HEK293 (cell line): Measurements from ENCODE around the gene C3orf33.

Experiments used
- CTCF ChIA-PET: fragments of 350-600 bp; formaldehyde crosslinking; extraction: SDS; loops from one replicate; lab custom pipeline; 2021; ENCODE audit warnings: antibody characterized with exemption; lab: Yijun Ruan, JAX
- POLR2A ChIA-PET: fragments of 300-600 bp; formaldehyde crosslinking; extraction: SDS; loops from one replicate; lab custom pipeline; 2020; ENCODE audit warnings: antibody characterized with exemption, inconsistent platforms; lab: Yijun Ruan, JAX
- H3K27ac ChIP-seq: fragments of 200-500 bp; sonication (Bioruptor generic); 2 replicates; pipeline ENCODE4 v1.5.1; 2014; ENCODE audit warnings: low read depth, low read length, control low read depth, inconsistent platforms; ENCODE audit errors: extremely low read depth
- H3K36me3 ChIP-seq, 2 experiments: fragments of 200-500 bp in 1 of 2; sonication (Bioruptor generic) in 1 of 2; 1 replicate in 1 of 2; 2 replicates in 1 of 2; pipeline ENCODE4 v1.5.1; 2014 to 2017; ENCODE audit warnings: inconsistent platforms in 2 of 2, low read length in 2 of 2; ENCODE audit not compliant: control insufficient read depth in 2 of 2, insufficient read depth in 1 of 2
- H3K4me1 ChIP-seq: fragments of 200-500 bp; sonication (Bioruptor generic); 2 replicates; pipeline ENCODE4 v1.5.1; 2014; ENCODE audit warnings: mild to moderate bottlenecking, low read length, inconsistent platforms; ENCODE audit not compliant: control insufficient read depth, insufficient read depth
- H3K4me3 ChIP-seq: 2 replicates; pipeline ENCODE4 v1.5.1; 2011; ENCODE audit warnings: low read depth, mild to moderate bottlenecking, control low read depth, low read length, moderate library complexity
- H3K9me3 ChIP-seq: fragments of 200-500 bp; sonication (Bioruptor generic); 2 replicates; pipeline ENCODE4 v1.5.1; 2014; ENCODE audit warnings: low read depth, low read length, inconsistent platforms; ENCODE audit not compliant: control insufficient read depth, insufficient read depth
- GLIS2 ChIP-seq: fragments of 450-650 bp; formaldehyde crosslinking; IDR thresholded peaks from 2 replicates; pipeline ENCODE4 v1.5.1; 2016; ENCODE audit warnings: missing biosample characterization, missing genetic modification characterization
- IKZF3 ChIP-seq: fragments of 450-650 bp; IDR thresholded peaks from 2 replicates; pipeline ENCODE4 v1.5.0; 2018; ENCODE audit warnings: missing biosample characterization, mild to moderate bottlenecking, missing genetic modification characterization, moderate library complexity
- TRIM28 ChIP-seq: IDR thresholded peaks from 2 replicates; pipeline ENCODE4 v1.6.1; 2011; ENCODE audit warnings: low read length, control low read depth, borderline replicate concordance
- ZBTB17 ChIP-seq: fragments of 450-650 bp; formaldehyde crosslinking; IDR thresholded peaks from 2 replicates; pipeline ENCODE4 v1.5.1; 2016; ENCODE audit warnings: missing biosample characterization, missing genetic modification characterization
- ZBTB20 ChIP-seq: fragments of 450-650 bp; formaldehyde crosslinking; IDR thresholded peaks from 2 replicates; pipeline ENCODE4 v1.5.1; 2016; ENCODE audit warnings: missing biosample characterization, missing genetic modification characterization
- ZBTB7A ChIP-seq: fragments of 450-650 bp; formaldehyde crosslinking; IDR thresholded peaks from 2 replicates; pipeline ENCODE4 v1.5.1; 2016; ENCODE audit warnings: low read depth, missing biosample characterization, missing genetic modification characterization
- ZBTB8A ChIP-seq: fragments of 450-650 bp; formaldehyde crosslinking; IDR thresholded peaks from 2 replicates; pipeline ENCODE4 v1.5.1; 2016; ENCODE audit warnings: missing biosample characterization, missing genetic modification characterization
- ZFHX2 ChIP-seq: fragments of 450-650 bp; formaldehyde crosslinking; conservative IDR thresholded peaks from 2 replicates; pipeline ENCODE4 v1.5.1; 2016; ENCODE audit warnings: missing biosample characterization, missing genetic modification characterization
- ZNF239 ChIP-seq: fragments of 450-650 bp; formaldehyde crosslinking; IDR thresholded peaks from 2 replicates; pipeline ENCODE4 v1.5.1; 2016; ENCODE audit warnings: missing biosample characterization, missing genetic modification characterization
- ZNF266 ChIP-seq: fragments of 450-650 bp; formaldehyde crosslinking; IDR thresholded peaks from 2 replicates; pipeline ENCODE4 v1.5.1; 2016; ENCODE audit warnings: missing biosample characterization, missing genetic modification characterization, low read depth
- ZNF341 ChIP-seq: fragments of 450-650 bp; formaldehyde crosslinking; IDR thresholded peaks from 2 replicates; pipeline ENCODE4; 2016; ENCODE audit warnings: low read depth, missing biosample characterization, missing genetic modification characterization
- ZNF610 ChIP-seq: fragments of 450-650 bp; formaldehyde crosslinking; IDR thresholded peaks from 2 replicates; pipeline ENCODE4 v1.5.1; 2016; ENCODE audit warnings: missing biosample characterization, missing genetic modification characterization, borderline replicate concordance
- TF ChIP-seq, protein P1 (sequence below): sonication (generic); formaldehyde crosslinking; IDR thresholded peaks from 2 replicates; pipeline ENCODE4 v1.8.1; 2022; ENCODE audit warnings: mild to moderate bottlenecking, moderate library complexity, missing genetic modification reagents
- TF ChIP-seq, protein P2 (sequence below): fragments of 450-650 bp; formaldehyde crosslinking; IDR thresholded peaks from 2 replicates; pipeline ENCODE4 v1.5.1; 2016; ENCODE audit warnings: missing biosample characterization, missing genetic modification characterization
- TF ChIP-seq, protein P3 (sequence below): fragments of 450-650 bp; formaldehyde crosslinking; IDR thresholded peaks from 2 replicates; pipeline ENCODE4 v1.5.1; 2016; ENCODE audit warnings: missing biosample characterization, missing genetic modification characterization
- TF ChIP-seq, protein P4 (sequence below): fragments of 450-650 bp; formaldehyde crosslinking; IDR thresholded peaks from 2 replicates; pipeline ENCODE4 v1.5.1; 2017; ENCODE audit warnings: missing biosample characterization, missing genetic modification characterization
- TF ChIP-seq, protein P5 (sequence below): fragments of 450-650 bp; formaldehyde crosslinking; optimal IDR thresholded peaks from 2 replicates; pipeline ENCODE3; 2016; ENCODE audit warnings: missing biosample characterization, mild to moderate bottlenecking, missing genetic modification characterization

C3orf33 gene

DNA sequence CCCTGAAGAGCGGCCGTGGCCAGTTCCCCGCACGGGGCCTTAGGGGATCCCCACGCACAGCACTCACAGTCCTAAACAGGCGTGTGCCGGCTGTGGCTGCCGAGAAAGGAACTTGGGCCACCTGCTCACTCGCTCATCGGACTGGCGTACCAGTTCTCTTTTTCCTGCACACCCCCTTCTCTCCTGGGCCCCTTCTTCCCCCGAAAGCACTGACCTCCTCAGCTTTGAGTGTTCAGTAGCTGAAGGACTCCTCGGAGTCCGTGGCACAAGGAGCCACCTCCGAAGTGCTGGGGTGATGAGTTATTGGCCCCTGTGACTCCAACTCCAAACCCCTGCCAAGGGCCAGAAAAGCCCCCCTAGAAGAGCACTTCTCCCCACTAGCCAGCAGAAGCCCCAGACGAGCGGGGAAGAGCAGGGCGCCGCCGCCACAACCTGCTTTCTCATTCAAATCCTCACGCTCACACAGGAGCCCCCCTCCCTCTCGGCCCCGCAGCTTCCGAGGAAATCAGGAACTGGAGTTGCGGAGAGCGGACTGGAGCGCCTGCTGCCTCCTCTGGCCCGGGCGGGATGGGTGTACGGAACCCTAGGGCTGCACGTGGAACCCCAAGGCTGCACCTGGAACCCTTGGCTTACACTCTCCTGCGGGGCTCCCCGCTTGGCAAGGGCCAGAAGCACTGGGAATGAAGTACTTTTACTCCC lies 61.3 kb downstream of the C3orf33 start, which contains the start of gene PLCH1 (continued):
- TF ChIP-seq, protein P1, sequence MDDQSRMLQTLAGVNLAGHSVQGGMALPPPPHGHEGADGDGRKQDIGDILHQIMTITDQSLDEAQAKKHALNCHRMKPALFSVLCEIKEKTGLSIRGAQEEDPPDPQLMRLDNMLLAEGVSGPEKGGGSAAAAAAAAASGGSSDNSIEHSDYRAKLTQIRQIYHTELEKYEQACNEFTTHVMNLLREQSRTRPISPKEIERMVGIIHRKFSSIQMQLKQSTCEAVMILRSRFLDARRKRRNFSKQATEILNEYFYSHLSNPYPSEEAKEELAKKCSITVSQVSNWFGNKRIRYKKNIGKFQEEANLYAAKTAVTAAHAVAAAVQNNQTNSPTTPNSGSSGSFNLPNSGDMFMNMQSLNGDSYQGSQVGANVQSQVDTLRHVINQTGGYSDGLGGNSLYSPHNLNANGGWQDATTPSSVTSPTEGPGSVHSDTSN (CRISPR knock-in tag), result no peak
- 0 out of 2 replicates have a peak, but pooled peaks have one; percentile 27 for TF ChIP-seq TRIM28
- TF ChIP-seq, protein P2, sequence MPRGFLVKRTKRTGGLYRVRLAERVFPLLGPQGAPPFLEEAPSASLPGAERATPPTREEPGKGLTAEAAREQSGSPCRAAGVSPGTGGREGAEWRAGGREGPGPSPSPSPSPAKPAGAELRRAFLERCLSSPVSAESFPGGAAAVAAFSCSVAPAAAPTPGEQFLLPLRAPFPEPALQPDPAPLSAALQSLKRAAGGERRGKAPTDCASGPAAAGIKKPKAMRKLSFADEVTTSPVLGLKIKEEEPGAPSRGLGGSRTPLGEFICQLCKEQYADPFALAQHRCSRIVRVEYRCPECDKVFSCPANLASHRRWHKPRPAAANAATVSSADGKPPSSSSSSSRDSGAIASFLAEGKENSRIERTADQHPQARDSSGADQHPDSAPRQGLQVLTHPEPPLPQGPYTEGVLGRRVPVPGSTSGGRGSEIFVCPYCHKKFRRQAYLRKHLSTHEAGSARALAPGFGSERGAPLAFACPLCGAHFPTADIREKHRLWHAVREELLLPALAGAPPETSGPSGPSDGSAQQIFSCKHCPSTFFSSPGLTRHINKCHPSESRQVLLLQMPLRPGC (tag by site-specific recombination), result 0 out of 2 replicates have a peak, but pooled peaks have one; percentile 12
- 0 out of 2 replicates have a peak, but pooled peaks have one; percentile 46 for TF ChIP-seq GLIS2 (tag by site-specific recombination)
- TF ChIP-seq, protein P3, sequence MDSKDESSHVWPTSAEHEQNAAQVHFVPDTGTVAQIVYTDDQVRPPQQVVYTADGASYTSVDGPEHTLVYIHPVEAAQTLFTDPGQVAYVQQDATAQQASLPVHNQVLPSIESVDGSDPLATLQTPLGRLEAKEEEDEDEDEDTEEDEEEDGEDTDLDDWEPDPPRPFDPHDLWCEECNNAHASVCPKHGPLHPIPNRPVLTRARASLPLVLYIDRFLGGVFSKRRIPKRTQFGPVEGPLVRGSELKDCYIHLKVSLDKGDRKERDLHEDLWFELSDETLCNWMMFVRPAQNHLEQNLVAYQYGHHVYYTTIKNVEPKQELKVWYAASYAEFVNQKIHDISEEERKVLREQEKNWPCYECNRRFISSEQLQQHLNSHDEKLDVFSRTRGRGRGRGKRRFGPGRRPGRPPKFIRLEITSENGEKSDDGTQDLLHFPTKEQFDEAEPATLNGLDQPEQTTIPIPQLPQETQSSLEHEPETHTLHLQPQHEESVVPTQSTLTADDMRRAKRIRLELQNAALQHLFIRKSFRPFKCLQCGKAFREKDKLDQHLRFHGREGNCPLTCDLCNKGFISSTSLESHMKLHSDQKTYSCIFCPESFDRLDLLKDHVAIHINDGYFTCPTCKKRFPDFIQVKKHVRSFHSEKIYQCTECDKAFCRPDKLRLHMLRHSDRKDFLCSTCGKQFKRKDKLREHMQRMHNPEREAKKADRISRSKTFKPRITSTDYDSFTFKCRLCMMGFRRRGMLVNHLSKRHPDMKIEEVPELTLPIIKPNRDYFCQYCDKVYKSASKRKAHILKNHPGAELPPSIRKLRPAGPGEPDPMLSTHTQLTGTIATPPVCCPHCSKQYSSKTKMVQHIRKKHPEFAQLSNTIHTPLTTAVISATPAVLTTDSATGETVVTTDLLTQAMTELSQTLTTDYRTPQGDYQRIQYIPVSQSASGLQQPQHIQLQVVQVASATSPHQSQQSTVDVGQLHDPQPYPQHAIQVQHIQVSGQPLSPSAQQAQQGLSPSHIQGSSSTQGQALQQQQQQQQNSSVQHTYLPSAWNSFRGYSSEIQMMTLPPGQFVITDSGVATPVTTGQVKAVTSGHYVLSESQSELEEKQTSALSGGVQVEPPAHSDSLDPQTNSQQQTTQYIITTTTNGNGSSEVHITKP (tag by site-specific recombination), result peak; percentile 63
- TF ChIP-seq ZNF239 (tag by site-specific recombination), result no peak

DNA sequence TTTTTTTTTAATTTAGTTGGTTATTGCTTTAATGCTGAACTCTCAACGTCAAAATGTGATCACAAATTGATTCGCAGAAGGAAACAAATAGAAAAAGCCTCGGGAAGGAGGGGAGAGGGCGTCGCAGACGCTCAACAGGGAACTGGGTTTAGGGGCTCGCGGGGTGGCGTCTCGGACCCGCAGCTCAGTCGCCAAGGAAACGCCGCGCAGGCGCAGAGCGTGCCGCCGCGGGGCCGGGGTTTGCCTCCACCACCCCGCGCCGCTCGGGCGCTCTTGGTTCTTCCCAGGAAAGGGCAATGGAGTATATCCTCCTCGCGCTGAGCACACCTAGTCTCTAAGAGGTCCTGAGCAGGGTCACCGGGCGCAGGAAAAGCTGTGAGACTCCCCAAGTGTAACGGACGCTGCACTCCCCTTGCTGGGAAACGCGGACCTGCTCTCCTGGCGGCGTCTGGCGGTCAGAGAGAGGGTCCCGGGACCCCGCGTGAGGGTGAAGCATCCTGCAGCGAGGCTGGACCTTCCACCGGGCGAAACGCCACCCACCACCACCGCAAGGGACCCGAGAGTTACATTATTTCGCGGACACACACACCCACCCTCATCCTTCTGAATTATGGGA lies 62.0 kb downstream of the C3orf33 start:
- POLR2A ChIA-PET, result interaction anchor here (0.8 to 1.0 kb wide), 2 partner anchors 62 to 102 kb away, joined by 3 to 4 read pairs; partner anchors contain the start of gene C3orf33
- peaks cover 16% of the 10 kb centered on the region for H3K4me1 ChIP-seq
- TF ChIP-seq ZNF610 (peak; percentile 39; the same call in 1 of the 2 replicates), ZBTB20 (peak; percentile 90), ZBTB17 (tag by site-specific recombination) (peak; percentile 42; the same call in 1 of the 2 replicates), ZNF266 (tag by site-specific recombination) (no peak), ZFHX2 (tag by site-specific recombination) (0 out of 2 replicates have a peak, but pooled peaks have one; percentile 9), ZBTB7A (tag by site-specific recombination) (peak; percentile 48; the same call in 1 of the 2 replicates), ZBTB8A (tag by site-specific recombination) (peak; percentile 13; the same call in 1 of the 2 replicates), IKZF3 (0 out of 2 replicates have a peak, but pooled peaks have one; percentile 37), ZNF341 (tag by site-specific recombination) (peak; percentile 65)
- TF ChIP-seq, protein P4, sequence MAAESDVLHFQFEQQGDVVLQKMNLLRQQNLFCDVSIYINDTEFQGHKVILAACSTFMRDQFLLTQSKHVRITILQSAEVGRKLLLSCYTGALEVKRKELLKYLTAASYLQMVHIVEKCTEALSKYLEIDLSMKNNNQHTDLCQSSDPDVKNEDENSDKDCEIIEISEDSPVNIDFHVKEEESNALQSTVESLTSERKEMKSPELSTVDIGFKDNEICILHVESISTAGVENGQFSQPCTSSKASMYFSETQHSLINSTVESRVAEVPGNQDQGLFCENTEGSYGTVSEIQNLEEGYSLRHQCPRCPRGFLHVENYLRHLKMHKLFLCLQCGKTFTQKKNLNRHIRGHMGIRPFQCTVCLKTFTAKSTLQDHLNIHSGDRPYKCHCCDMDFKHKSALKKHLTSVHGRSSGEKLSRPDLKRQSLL, result no peak
- TF ChIP-seq, protein P5, sequence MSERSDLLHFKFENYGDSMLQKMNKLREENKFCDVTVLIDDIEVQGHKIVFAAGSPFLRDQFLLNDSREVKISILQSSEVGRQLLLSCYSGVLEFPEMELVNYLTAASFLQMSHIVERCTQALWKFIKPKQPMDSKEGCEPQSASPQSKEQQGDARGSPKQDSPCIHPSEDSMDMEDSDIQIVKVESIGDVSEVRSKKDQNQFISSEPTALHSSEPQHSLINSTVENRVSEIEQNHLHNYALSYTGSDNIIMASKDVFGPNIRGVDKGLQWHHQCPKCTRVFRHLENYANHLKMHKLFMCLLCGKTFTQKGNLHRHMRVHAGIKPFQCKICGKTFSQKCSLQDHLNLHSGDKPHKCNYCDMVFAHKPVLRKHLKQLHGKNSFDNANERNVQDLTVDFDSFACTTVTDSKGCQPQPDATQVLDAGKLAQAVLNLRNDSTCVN (tag by site-specific recombination), result peak; percentile 37
- TF ChIP-seq, protein P2 (tag by site-specific recombination), result no peak
- TF ChIP-seq, protein P3 (tag by site-specific recombination), result peak; percentile 73
- TF ChIP-seq, all 188 proteins: peak for 10
- H3K36me3 ChIP-seq, result no peaks in the 10 kb centered on the region
- CTCF ChIA-PET, result no interaction called here
- H3K27ac ChIP-seq, result peak overlapping the region; percentile 56; the same call in 1 of the 2 replicates
- peak overlapping the region; percentile 94 for H3K4me3 ChIP-seq
- no peaks in the 10 kb centered on the region for H3K9me3 ChIP-seq
